Fibroblast of skin of left quadriceps (primary cell): ENCODE data around the gene CASK.

Experiments
- DNase-seq, 2 experiments: peaks; one replicate each; pipeline ENCODE4 v3.0.0-alpha.2; 2013; ENCODE audit warnings: low read depth in 2 of 2

The CASK gene

GRCh38 chrX:41923211-41923977 lies at the start of gene CASK:
Gene CASK, minus strand, starts transcription at chrX:41923554. Its CDS starts 566 bp downstream, at chrX:41922988.
- DNase-seq, result peak; percentile 81 to 83

GRCh38 chrX:41971346-41971745 lies 48.0 kb upstream of the CASK start:
- DNase-seq, result no peak

GRCh38 chrX:41970419-41970818 lies 47.1 kb upstream of the CASK start:
- DNase-seq, result no peak

GRCh38 chrX:41963348-41963747 lies 40.0 kb upstream of the CASK start:
- DNase-seq, result no peak

- DNase-seq, result no peak
These were observed 36.8 kb upstream of the CASK start for GRCh38 chrX:41960142-41960541.

GRCh38 chrX:41958861-41959260 lies 35.5 kb upstream of the CASK start:
- DNase-seq, result no peak

- no peak for DNase-seq
These were observed 32.7 kb upstream of the CASK start for GRCh38 chrX:41956027-41956426.

- DNase-seq, result no peak
These were observed 28.7 kb upstream of the CASK start for GRCh38 chrX:41952102-41952501.

GRCh38 chrX:41946989-41947612 lies 23.7 kb upstream of the CASK start:
- DNase-seq, result no peak

GRCh38 chrX:41946235-41946634 lies 22.9 kb upstream of the CASK start:
- no peak for DNase-seq

GRCh38 chrX:41935832-41936231 lies 12.5 kb upstream of the CASK start:
- no peak for DNase-seq

- no peak for DNase-seq
These were observed 10.2 kb upstream of the CASK start for GRCh38 chrX:41933546-41933945.

GRCh38 chrX:41932885-41933284 lies 9.5 kb upstream of the CASK start:
- DNase-seq, result no peak

- no peak for DNase-seq
These were observed 8.2 kb upstream of the CASK start for GRCh38 chrX:41931591-41931990.

GRCh38 chrX:41923978-41924683 lies 777 bp upstream of the CASK start:
- DNase-seq, result no peak

GRCh38 chrX:41922431-41923151 lies 763 bp downstream of the CASK start:
- DNase-seq, result no peak

- DNase-seq, result no peak
These were observed 1.6 kb downstream of the CASK start for GRCh38 chrX:41921492-41922430.

GRCh38 chrX:41919870-41920269 lies 3.5 kb downstream of the CASK start:
- DNase-seq, result no peak

- DNase-seq, result no peak
These were observed 5.8 kb downstream of the CASK start for GRCh38 chrX:41917517-41917916.

GRCh38 chrX:41913476-41913875 lies 9.9 kb downstream of the CASK start:
- DNase-seq, result no peak

GRCh38 chrX:41912923-41913322 lies 10.4 kb downstream of the CASK start:
- DNase-seq, result no peak
